ENCODE results near the gene PNMT. TPM values are rescaled to one million over a fixed set of nuclear protein-coding genes. Genes with fewer than 3 reads are reported as not detected.

The PNMT gene
- total RNA-seq, 2 experiments from 2014 or later, result not detected

DNA sequence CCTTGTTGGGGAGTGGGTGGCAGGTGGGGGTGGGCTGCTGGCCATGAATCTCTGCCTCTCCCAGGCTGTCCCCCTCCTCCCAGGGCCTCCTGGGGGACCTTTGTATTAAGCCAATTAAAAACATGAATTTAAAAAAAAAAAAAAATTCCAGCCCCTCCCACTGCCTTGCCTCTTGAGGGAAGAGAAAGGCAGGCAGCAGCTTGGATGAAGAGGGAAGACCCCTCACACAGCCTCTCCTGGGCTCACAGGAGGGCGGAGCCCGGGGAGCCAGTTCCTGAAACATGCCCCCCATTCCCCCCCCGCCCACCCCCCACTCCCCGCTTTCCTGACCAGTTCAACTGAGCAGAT lies 4.9 kb upstream of the PNMT start:
- H3K36me3 Mint-ChIP-seq, result peaks cover 1% of the 10 kb centered on the region
- no peak for ATAC-seq
- peaks cover 7% of the 10 kb centered on the region for H3K4me1 Mint-ChIP-seq
- H3K27ac Mint-ChIP-seq, result no peak overlapping the region
- H3K27me3 Mint-ChIP-seq, result peaks cover 16% of the 10 kb centered on the region
- CTCF ChIA-PET, result interaction anchor here (1.1 to 1.4 kb wide), 5 partner anchors 8 to 41 kb away, joined by 3 to 5 read pairs (median 4); no protein-coding TSS in a partner anchor
- no peak overlapping the region for H3K4me3 Mint-ChIP-seq
- DNase-seq, result no peak
- no peaks in the 10 kb centered on the region for H3K9me3 Mint-ChIP-seq (ENCODE audit: low read depth)

- no peaks in the 10 kb centered on the region for H3K9me3 Mint-ChIP-seq (ENCODE audit: low read depth)
- H3K36me3 Mint-ChIP-seq, result peaks cover 1% of the 10 kb centered on the region
- H3K4me1 Mint-ChIP-seq, result peaks cover 11% of the 10 kb centered on the region
- DNase-seq (no peak), ATAC-seq (no peak)
- CTCF ChIA-PET, result interaction anchor here (1.1 to 1.4 kb wide), 5 partner anchors 9 to 42 kb away, joined by 3 to 5 read pairs (median 4); no protein-coding TSS in a partner anchor
- H3K4me3 Mint-ChIP-seq, result no peak overlapping the region
- H3K27me3 Mint-ChIP-seq, result peaks cover 21% of the 10 kb centered on the region
- no peak overlapping the region for H3K27ac Mint-ChIP-seq
Observed at GRCh38 chr17:39663688-39664580, 4.3 kb upstream of the PNMT start.

GRCh38 chr17:39664581-39665561 lies 3.4 kb upstream of the PNMT start, which contains the start of gene TCAP:
TCAP (plus strand) TSS chr17:39665349; CDS start chr17:39665360, 11 bp downstream.
- H3K9me3 Mint-ChIP-seq (ENCODE audit: low read depth), result no peaks in the 10 kb centered on the region
- ATAC-seq (no peak), DNase-seq (no peak)
- H3K27ac Mint-ChIP-seq, result no peak within 1 kb of the TSS
- peaks cover 25% of the 10 kb centered on the region for H3K27me3 Mint-ChIP-seq
- peaks cover 1% of the 10 kb centered on the region for H3K36me3 Mint-ChIP-seq
- no peak within 1 kb of the TSS for H3K4me3 Mint-ChIP-seq
- H3K4me1 Mint-ChIP-seq, result peaks cover 11% of the 10 kb centered on the region
- CTCF ChIA-PET, result interaction anchor here (1.1 to 16.7 kb wide), 7 partner anchors 10 to 65 kb away, joined by 4 to 227 read pairs (median 5); partner anchors contain the start of genes MIEN1 and PPP1R1B

DNA sequence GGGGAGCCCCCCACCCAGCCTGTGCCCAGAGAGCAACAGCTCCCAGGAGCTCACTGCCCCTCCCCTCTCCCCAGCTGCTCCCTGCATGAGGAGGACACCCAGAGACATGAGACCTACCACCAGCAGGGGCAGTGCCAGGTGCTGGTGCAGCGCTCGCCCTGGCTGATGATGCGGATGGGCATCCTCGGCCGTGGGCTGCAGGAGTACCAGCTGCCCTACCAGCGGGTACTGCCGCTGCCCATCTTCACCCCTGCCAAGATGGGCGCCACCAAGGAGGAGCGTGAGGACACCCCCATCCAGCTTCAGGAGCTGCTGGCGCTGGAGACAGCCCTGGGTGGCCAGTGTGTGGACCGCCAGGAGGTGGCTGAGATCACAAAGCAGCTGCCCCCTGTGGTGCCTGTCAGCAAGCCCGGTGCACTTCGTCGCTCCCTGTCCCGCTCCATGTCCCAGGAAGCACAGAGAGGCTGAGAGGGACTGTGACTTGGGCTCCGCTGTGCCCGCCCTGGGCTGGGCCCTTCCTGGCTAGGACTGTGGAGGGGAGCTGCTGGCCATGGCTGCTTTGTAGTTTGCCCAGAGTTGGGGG lies 2.5 kb upstream of the PNMT start:
- Mint-ChIP-seq H3K27me3 (peaks cover 25% of the 10 kb centered on the region), H3K9me3 (ENCODE audit: low read depth) (no peaks in the 10 kb centered on the region), H3K4me3 (no peak overlapping the region), H3K4me1 (peaks cover 11% of the 10 kb centered on the region), H3K36me3 (peaks cover 1% of the 10 kb centered on the region), H3K27ac (no peak overlapping the region)
- CTCF ChIA-PET, result interaction anchor here (0.8 to 16.7 kb wide), 4 partner anchors 9 to 64 kb away, joined by 3 to 227 read pairs (median 62); partner anchors contain the start of genes MIEN1 and PPP1R1B
- no peak for ATAC-seq
- no peak for DNase-seq

DNA sequence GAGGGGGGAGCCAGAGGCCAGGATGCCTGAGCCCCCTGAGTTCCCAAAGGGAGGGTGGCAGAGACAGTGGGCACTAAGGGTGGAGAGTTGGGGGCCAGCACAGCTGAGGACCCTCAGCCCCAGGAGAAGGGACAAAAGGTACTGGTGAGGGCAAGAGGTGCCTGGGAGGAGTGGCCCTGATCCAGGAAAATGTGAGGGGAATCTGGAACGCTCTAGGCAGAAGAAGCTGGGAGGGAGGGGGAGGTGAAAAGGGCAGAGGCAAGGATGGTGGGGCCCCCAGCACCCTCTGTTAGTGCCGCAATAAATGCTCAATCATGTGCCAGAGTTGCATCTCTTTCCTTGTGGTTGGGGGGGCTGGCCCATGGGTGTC lies 2.0 kb upstream of the PNMT start:
- H3K4me3 Mint-ChIP-seq, result no peak overlapping the region
- H3K27ac Mint-ChIP-seq, result no peak overlapping the region
- CTCF ChIA-PET, result interaction anchor here (0.8 to 16.7 kb wide), 5 partner anchors 9 to 64 kb away, joined by 3 to 227 read pairs (median 26); partner anchors contain the start of genes MIEN1 and PPP1R1B
- no peaks in the 10 kb centered on the region for H3K9me3 Mint-ChIP-seq (ENCODE audit: low read depth)
- H3K4me1 Mint-ChIP-seq, result peaks cover 11% of the 10 kb centered on the region
- no peaks in the 10 kb centered on the region for H3K36me3 Mint-ChIP-seq
- peaks cover 28% of the 10 kb centered on the region for H3K27me3 Mint-ChIP-seq
- DNase-seq, result no peak
- ATAC-seq, result no peak

GRCh38 chr17:39666601-39667261 lies 1.5 kb upstream of the PNMT start:
- H3K9me3 Mint-ChIP-seq (ENCODE audit: low read depth), result no peaks in the 10 kb centered on the region
- CTCF ChIA-PET, result interaction anchor here (0.8 to 16.7 kb wide), 8 partner anchors 8 to 63 kb away, joined by 3 to 227 read pairs (median 14); partner anchors contain the start of genes MIEN1 and PPP1R1B
- no peak overlapping the region for H3K4me3 Mint-ChIP-seq

GRCh38 chr17:39667262-39667944 lies 850 bp upstream of the PNMT start:
- CTCF ChIA-PET, result interaction anchor here (1.0 to 16.7 kb wide), 6 partner anchors 9 to 62 kb away, joined by 3 to 227 read pairs (median 40); partner anchors contain the start of genes MIEN1 and PPP1R1B
- Mint-ChIP-seq H3K4me1 (peaks cover 11% of the 10 kb centered on the region), H3K9me3 (ENCODE audit: low read depth) (no peaks in the 10 kb centered on the region), H3K36me3 (no peaks in the 10 kb centered on the region), H3K27ac (no peak overlapping the region), H3K4me3 (no peak overlapping the region), H3K27me3 (peaks cover 30% of the 10 kb centered on the region)
- DNase-seq (no peak), ATAC-seq (no peak)

More at GRCh38 chr17:39666601-39667261, 1.5 kb upstream of the PNMT start:
- H3K4me1 Mint-ChIP-seq, result peaks cover 11% of the 10 kb centered on the region
- H3K27me3 Mint-ChIP-seq, result peaks cover 28% of the 10 kb centered on the region
- ATAC-seq (no peak), DNase-seq (no peak)
- no peak overlapping the region for H3K27ac Mint-ChIP-seq
- H3K36me3 Mint-ChIP-seq, result no peaks in the 10 kb centered on the region

DNA sequence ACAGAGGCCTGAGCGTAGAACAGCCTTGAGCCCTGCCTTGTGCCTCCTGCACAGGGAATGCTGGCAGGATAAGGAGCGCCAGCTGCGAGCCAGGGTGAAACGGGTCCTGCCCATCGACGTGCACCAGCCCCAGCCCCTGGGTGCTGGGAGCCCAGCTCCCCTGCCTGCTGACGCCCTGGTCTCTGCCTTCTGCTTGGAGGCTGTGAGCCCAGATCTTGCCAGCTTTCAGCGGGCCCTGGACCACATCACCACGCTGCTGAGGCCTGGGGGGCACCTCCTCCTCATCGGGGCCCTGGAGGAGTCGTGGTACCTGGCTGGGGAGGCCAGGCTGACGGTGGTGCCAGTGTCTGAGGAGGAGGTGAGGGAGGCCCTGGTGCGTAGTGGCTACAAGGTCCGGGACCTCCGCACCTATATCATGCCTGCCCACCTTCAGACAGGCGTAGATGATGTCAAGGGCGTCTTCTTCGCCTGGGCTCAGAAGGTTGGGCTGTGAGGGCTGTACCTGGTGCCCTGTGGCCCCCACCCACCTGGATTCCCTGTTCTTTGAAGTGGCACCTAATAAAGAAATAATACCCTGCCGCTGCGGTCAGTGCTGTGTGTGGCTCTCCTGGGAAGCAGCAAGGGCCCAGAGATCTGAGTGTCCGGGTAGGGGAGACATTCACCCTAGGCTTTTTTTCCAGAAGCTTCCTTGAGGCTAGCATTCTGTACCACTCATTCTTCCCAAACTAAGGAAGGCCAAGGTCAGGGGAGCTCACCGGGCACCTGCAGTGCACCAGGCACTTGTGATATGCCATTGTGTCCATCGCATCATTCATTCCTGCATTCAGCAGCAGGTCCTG lies 1.9 kb downstream of the PNMT start:
- Mint-ChIP-seq H3K27ac (no peak overlapping the region), H3K4me3 (no peak overlapping the region)

GRCh38 chr17:39670746-39671145 lies 2.5 kb downstream of the PNMT start:
- no peaks in the 10 kb centered on the region for H3K9me3 Mint-ChIP-seq (ENCODE audit: low read depth)
- ATAC-seq (no peak), DNase-seq (no peak)
- no peaks in the 10 kb centered on the region for H3K36me3 Mint-ChIP-seq
- CTCF ChIA-PET, result interaction anchor here (0.8 to 16.7 kb wide), 9 partner anchors 11 to 59 kb away, joined by 3 to 227 read pairs (median 4); partner anchors contain the start of genes MIEN1 and PPP1R1B
- H3K4me3 Mint-ChIP-seq, result no peak overlapping the region
- peaks cover 17% of the 10 kb centered on the region for H3K4me1 Mint-ChIP-seq
- H3K27me3 Mint-ChIP-seq, result peaks cover 30% of the 10 kb centered on the region
- no peak overlapping the region for H3K27ac Mint-ChIP-seq

More for the DNA sequence above, 1.9 kb downstream of the PNMT start:
- CTCF ChIA-PET, result interaction anchor here (1.3 to 16.7 kb wide), 8 partner anchors 11 to 60 kb away, joined by 4 to 227 read pairs (median 18); partner anchors contain the start of genes MIEN1 and PPP1R1B
- Mint-ChIP-seq H3K27me3 (peaks cover 30% of the 10 kb centered on the region), H3K36me3 (no peaks in the 10 kb centered on the region), H3K9me3 (ENCODE audit: low read depth) (no peaks in the 10 kb centered on the region), H3K4me1 (peaks cover 11% of the 10 kb centered on the region)
- ATAC-seq (no peak), DNase-seq (no peak)

GRCh38 chr17:39671651-39672521 lies 3.6 kb downstream of the PNMT start:
- Mint-ChIP-seq H3K27ac (no peak overlapping the region), H3K9me3 (ENCODE audit: low read depth) (no peaks in the 10 kb centered on the region), H3K4me1 (peaks cover 28% of the 10 kb centered on the region), H3K36me3 (no peaks in the 10 kb centered on the region), H3K4me3 (no peak overlapping the region), H3K27me3 (peaks cover 21% of the 10 kb centered on the region)
- no peak for ATAC-seq
- no peak for DNase-seq
- CTCF ChIA-PET, result interaction anchor here (1.0 to 16.7 kb wide), 12 partner anchors 10 to 80 kb away, joined by 3 to 227 read pairs (median 4); partner anchors contain the start of genes MIEN1 and PPP1R1B

Data from activated CD8-positive, alpha-beta memory T cell treated with anti-CD3 and anti-CD28 coated beads, Interleukin-2, amount 10 ng/mL, durations not matched to agents 7 days and 5 days (primary cell).